ENCODE measurements around the gene CA10.

- TF ChIP-seq POLR2AphosphoS5 (IDR thresholded peaks at IDR 0.05; ENCODE audit: low read depth) (no peak), REST (IDR thresholded peaks at IDR 0.05; ENCODE audit: insufficient replicate concordance, low read depth) (no peak)
- TF ChIP-seq, protein P1, sequence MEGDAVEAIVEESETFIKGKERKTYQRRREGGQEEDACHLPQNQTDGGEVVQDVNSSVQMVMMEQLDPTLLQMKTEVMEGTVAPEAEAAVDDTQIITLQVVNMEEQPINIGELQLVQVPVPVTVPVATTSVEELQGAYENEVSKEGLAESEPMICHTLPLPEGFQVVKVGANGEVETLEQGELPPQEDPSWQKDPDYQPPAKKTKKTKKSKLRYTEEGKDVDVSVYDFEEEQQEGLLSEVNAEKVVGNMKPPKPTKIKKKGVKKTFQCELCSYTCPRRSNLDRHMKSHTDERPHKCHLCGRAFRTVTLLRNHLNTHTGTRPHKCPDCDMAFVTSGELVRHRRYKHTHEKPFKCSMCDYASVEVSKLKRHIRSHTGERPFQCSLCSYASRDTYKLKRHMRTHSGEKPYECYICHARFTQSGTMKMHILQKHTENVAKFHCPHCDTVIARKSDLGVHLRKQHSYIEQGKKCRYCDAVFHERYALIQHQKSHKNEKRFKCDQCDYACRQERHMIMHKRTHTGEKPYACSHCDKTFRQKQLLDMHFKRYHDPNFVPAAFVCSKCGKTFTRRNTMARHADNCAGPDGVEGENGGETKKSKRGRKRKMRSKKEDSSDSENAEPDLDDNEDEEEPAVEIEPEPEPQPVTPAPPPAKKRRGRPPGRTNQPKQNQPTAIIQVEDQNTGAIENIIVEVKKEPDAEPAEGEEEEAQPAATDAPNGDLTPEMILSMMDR (IDR thresholded peaks at IDR 0.05; ENCODE audit: insufficient read depth, low read length): no peak
Measured at GRCh38 chr17:51647826-51648225, 510.7 kb downstream of the CA10 start.

All from HL-60 (cell line).